ENCODE data around the gene ACTBL2. TPM values are rescaled to one million over a fixed set of nuclear protein-coding genes. Genes with fewer than 3 reads are reported as not detected.

The ACTBL2 gene
- total RNA-seq, 1 donor from 2014 or later, result not detected

- H3K4me1 Mint-ChIP-seq (ENCODE audit: unreplicated experiment), result peaks cover 45% of the 10 kb centered on the region
- no peak for DNase-seq (ENCODE audit: extremely low spot score, unreplicated experiment)
- no peak overlapping the region for H3K4me3 Mint-ChIP-seq
- H3K27me3 Mint-ChIP-seq, result no peaks in the 10 kb centered on the region
- no peaks in the 10 kb centered on the region for H3K36me3 Mint-ChIP-seq
- no peaks in the 10 kb centered on the region for H3K9me3 Mint-ChIP-seq
- no peak for TF ChIP-seq CTCF (conservative IDR thresholded peaks at IDR 0.05)
- H3K27ac Mint-ChIP-seq, result no peak overlapping the region
Observed at GRCh38 chr5:57505272-57506200, 22.9 kb upstream of the ACTBL2 start.

GRCh38 chr5:57504357-57504756 lies 21.7 kb upstream of the ACTBL2 start:
- Mint-ChIP-seq H3K9me3 (no peaks in the 10 kb centered on the region), H3K4me3 (no peak overlapping the region), H3K36me3 (no peaks in the 10 kb centered on the region), H3K27me3 (no peaks in the 10 kb centered on the region), H3K4me1 (ENCODE audit: unreplicated experiment) (peaks cover 44% of the 10 kb centered on the region), H3K27ac (peak overlapping the region; percentile 9)
- no peak for DNase-seq (ENCODE audit: extremely low spot score, unreplicated experiment)
- no peak for TF ChIP-seq CTCF (conservative IDR thresholded peaks at IDR 0.05)

- Mint-ChIP-seq H3K4me3 (no peak overlapping the region), H3K36me3 (no peaks in the 10 kb centered on the region), H3K4me1 (ENCODE audit: unreplicated experiment) (peaks cover 46% of the 10 kb centered on the region), H3K9me3 (no peaks in the 10 kb centered on the region), H3K27ac (no peak overlapping the region), H3K27me3 (no peaks in the 10 kb centered on the region)
- no peak for TF ChIP-seq CTCF (conservative IDR thresholded peaks at IDR 0.05)
- no peak for DNase-seq (ENCODE audit: extremely low spot score, unreplicated experiment)
Observed at GRCh38 chr5:57503433-57503832, 20.8 kb upstream of the ACTBL2 start.

- no peaks in the 10 kb centered on the region for H3K9me3 Mint-ChIP-seq
- H3K36me3 Mint-ChIP-seq, result no peaks in the 10 kb centered on the region
- no peak for TF ChIP-seq CTCF (conservative IDR thresholded peaks at IDR 0.05)
- peaks cover 46% of the 10 kb centered on the region for H3K4me1 Mint-ChIP-seq (ENCODE audit: unreplicated experiment)
- H3K27me3 Mint-ChIP-seq, result no peaks in the 10 kb centered on the region
- no peak for DNase-seq (ENCODE audit: extremely low spot score, unreplicated experiment)
- H3K4me3 Mint-ChIP-seq, result no peak overlapping the region
- no peak overlapping the region for H3K27ac Mint-ChIP-seq
Observed at GRCh38 chr5:57501414-57502201, 19.0 kb upstream of the ACTBL2 start.

- H3K4me1 Mint-ChIP-seq (ENCODE audit: unreplicated experiment), result peaks cover 37% of the 10 kb centered on the region
- peak overlapping the region; percentile 48 for H3K4me3 Mint-ChIP-seq
- no peak for DNase-seq (ENCODE audit: extremely low spot score, unreplicated experiment)
- TF ChIP-seq CTCF (conservative IDR thresholded peaks at IDR 0.05), result peak; percentile 84
- H3K27ac Mint-ChIP-seq, result peak overlapping the region; percentile 71
- H3K9me3 Mint-ChIP-seq, result no peaks in the 10 kb centered on the region
- H3K27me3 Mint-ChIP-seq, result no peaks in the 10 kb centered on the region
- H3K36me3 Mint-ChIP-seq, result no peaks in the 10 kb centered on the region
Observed at GRCh38 chr5:57499262-57500050, 16.8 kb upstream of the ACTBL2 start.

Data from type B pancreatic cell (in vitro differentiated cells).